GM12878 (cell line): ENCODE measurements around the gene GATA2. TPM values are rescaled to one million over a fixed set of nuclear protein-coding genes. Genes with fewer than 3 reads are reported as not detected.

Experiments used
- ATAC-seq: fragments of 200-7000 bp; cut with Tn5 transposase; 3 replicates; pipeline ENCODE4 v1.9.1; 2020; ENCODE audit warnings: mild to moderate bottlenecking, moderate library complexity
- BruUV-seq: library from RNA; stranded (reverse); fragments of 400-500 nt; replicated peaks from 2 replicates; lab custom pipeline; 2021; lab: Mats Ljungman, UMichigan
- CTCF ChIA-PET: fragments of 300-600 bp; sonication (Branson Sonifier 250); formaldehyde crosslinking; extraction: SDS; loops from one replicate; lab custom pipeline; 2021; ENCODE audit warnings: inconsistent platforms; lab: Yijun Ruan, JAX
- POLR2A ChIA-PET: fragments of 350-600 bp; formaldehyde crosslinking; extraction: SDS; loops from one replicate; lab custom pipeline; 2021; ENCODE audit warnings: inconsistent platforms; lab: Charles Lee
- RAD21 ChIA-PET: fragments of 300-600 bp; sonication (Branson Sonifier 250); formaldehyde crosslinking; loops from one replicate; lab custom pipeline; 2023; ENCODE audit warnings: antibody characterized with exemption; ENCODE audit not compliant: unreplicated experiment; lab: Charles Lee
- SMC1A ChIA-PET: fragments of 300-600 bp; sonication (Branson Sonifier 250); formaldehyde crosslinking; loops from one replicate; lab custom pipeline; 2023; ENCODE audit not compliant: unreplicated experiment, uncharacterized antibody; lab: Charles Lee
- DNase-seq: peaks from one replicate; pipeline ENCODE4 v3.0.0-alpha.2; 2011; ENCODE audit warnings: low read depth, low spot score
- FAIRE-seq: peaks from 3 replicates; lab custom pipeline; 2011; peaks lifted over from hg19 to GRCh38; lab: Jason Lieb, UNC
- H2AFZ ChIP-seq: 2 replicates; pipeline ENCODE4 v1.6.0; 2011; ENCODE audit warnings: low read depth, low read length, control low read depth; ENCODE audit not compliant: control insufficient read depth
- H3K27ac ChIP-seq: 2 replicates; pipeline ENCODE4 v1.5.1; 2011; ENCODE audit warnings: control low read depth; ENCODE audit not compliant: control insufficient read depth, insufficient read depth
- H3K27me3 ChIP-seq, 2 experiments: replicated peaks in 1 of 2; 2 replicates each; pipeline versions ENCODE4 v1.6.0 to v1.6.1; 2011; ENCODE audit warnings: low read length in 1 of 2; ENCODE audit not compliant: control insufficient read depth in 2 of 2, insufficient read depth in 2 of 2
- H3K36me3 ChIP-seq, 2 experiments: 2 replicates each; pipeline ENCODE4 v1.5.1; 2011; ENCODE audit warnings: low read length in 1 of 2; ENCODE audit not compliant: control insufficient read depth in 2 of 2, insufficient read depth in 2 of 2
- H3K4me1 ChIP-seq: 2 replicates; pipeline ENCODE4 v1.6.1; 2011; ENCODE audit warnings: mild to moderate bottlenecking, low read length, moderate library complexity, mixed read lengths; ENCODE audit not compliant: control insufficient read depth, insufficient read depth
- H3K4me2 ChIP-seq: 2 replicates; pipeline ENCODE4 v1.6.0; 2011; ENCODE audit warnings: control low read depth; ENCODE audit not compliant: control insufficient read depth, insufficient read depth
- H3K4me3 ChIP-seq: fragments of 200-600 bp; sonication (generic); 2 replicates; pipeline ENCODE4 v1.5.1; 2016
- H3K79me2 ChIP-seq: 2 replicates; pipeline ENCODE4 v1.6.0; 2011; ENCODE audit warnings: low read length; ENCODE audit not compliant: control insufficient read depth, insufficient read depth
- H3K9ac ChIP-seq: 2 replicates; pipeline ENCODE4 v1.8.0; 2011; ENCODE audit warnings: low read length, control low read depth, mixed read lengths; ENCODE audit not compliant: control insufficient read depth, insufficient read depth
- H3K9me3 ChIP-seq: replicated peaks from 3 replicates; pipeline ENCODE4 v1.5.1; 2011; ENCODE audit warnings: mild to moderate bottlenecking, low read length; ENCODE audit not compliant: control insufficient read depth, insufficient read depth
- H4K20me1 ChIP-seq: 2 replicates; pipeline ENCODE4 v1.6.0; 2011; ENCODE audit not compliant: control insufficient read depth, insufficient read depth
- BRCA1 ChIP-seq: IDR thresholded peaks from 2 replicates; pipeline ENCODE4 v1.6.1; 2011; ENCODE audit warnings: low read depth, low read length, improper control_type of control experiment
- EED ChIP-seq: sonication (generic); IDR thresholded peaks from 2 replicates; pipeline ENCODE4 v1.6.1; 2016; ENCODE audit warnings: antibody characterized with exemption, low read depth
- IKZF2 ChIP-seq, 2 experiments: fragments of 450-650 bp; IDR thresholded peaks; 2 replicates each; pipeline ENCODE4 v1.6.1; 2017; ENCODE audit warnings: mild to moderate bottlenecking in 2 of 2, moderate library complexity in 2 of 2
- NFYB ChIP-seq: IDR thresholded peaks from 2 replicates; pipeline ENCODE4 v1.6.1; 2011; ENCODE audit warnings: low read depth, mild to moderate bottlenecking, low read length, improper control_type of control experiment, moderate library complexity; ENCODE audit not compliant: insufficient read depth
- RBBP5 ChIP-seq: fragments of 200-600 bp; sonication (generic); conservative IDR thresholded peaks from 2 replicates; pipeline ENCODE4 v1.6.1; 2016
- SIN3A ChIP-seq: IDR thresholded peaks from 2 replicates; pipeline ENCODE4 v1.6.1; 2012; ENCODE audit warnings: low read depth, low read length, improper control_type of control experiment
- SMARCA5 ChIP-seq: fragments of 450-650 bp; IDR thresholded peaks from 2 replicates; pipeline ENCODE4 v1.6.1; 2017; ENCODE audit warnings: mild to moderate bottlenecking
- ZNF217 ChIP-seq: fragments of 450-650 bp; IDR thresholded peaks from 2 replicates; pipeline ENCODE4 v1.6.1; 2017; ENCODE audit warnings: antibody characterized with exemption, mild to moderate bottlenecking
- ZZZ3 ChIP-seq: IDR thresholded peaks from 2 replicates; pipeline ENCODE4 v1.6.1; 2011; ENCODE audit warnings: low read depth; ENCODE audit not compliant: control insufficient read depth, insufficient read length
- WGBS: methylation state at CpG from one replicate; pipeline ENCODE4 v1.1.6; 2016; ENCODE audit warnings: low lambda C conversion rate; ENCODE audit not compliant: insufficient replicate concordance, insufficient coverage; ENCODE audit errors: missing lambda C conversion rate; 5-methylcytosine and 5-hydroxymethylcytosine counted together
- in situ Hi-C: fragments of 300-500 bp; cut with MboI; formaldehyde crosslinking; loops from 9 replicates; pipeline ENCODE4 v1.14.3; 2018; ENCODE audit warnings: mixed read lengths
- intact Hi-C: fragments of 100-400 bp; cut with micrococcal nuclease; formaldehyde crosslinking; loops from one replicate; pipeline ENCODE4 v1.14.2; 2022; ENCODE audit not compliant: unreplicated experiment
- polyA plus RNA-seq, 11 experiments: library from polyadenylated mRNA; depleted of rRNA in 4 of 11; unstranded in 6 of 11; stranded (reverse) in 5 of 11; fragments of >200 nt; fragmentation: Nextera tagmentation in 4 of 11; fragmentation: Illumina TruSeq in 1 of 11; extraction: Ambion mirVana in 4 of 11; extraction: Trizol in 1 of 11; gene quantifications; 1 replicate in 1 of 11; 2 replicates in 10 of 11; pipeline versions ENCODE4 v1.2.1 to v1.2.3, GENCODE V29; 2011 to 2016; ENCODE audit warnings: inconsistent platforms in 2 of 11, missing spikeins in 2 of 11, low read depth in 1 of 11
- total RNA-seq, 4 experiments: library from RNA; depleted of rRNA in 3 of 4; stranded (reverse); fragments of >200 nt in 3 of 4; fragmentation: Illumina TruSeq in 1 of 4; extraction: Trizol in 1 of 4; gene quantifications; 2 replicates each; pipeline versions ENCODE4 v1.2.1 to v1.2.3, GENCODE V29; 2013 to 2021
- TF ChIP-seq, protein P1 (sequence below): IDR thresholded peaks from 2 replicates; pipeline ENCODE4 v1.6.1; 2012; ENCODE audit warnings: low read length, inconsistent platforms
- TF ChIP-seq, protein P2 (sequence below): fragments of 450-650 bp; IDR thresholded peaks from 2 replicates; pipeline ENCODE4 v1.6.1; 2016; ENCODE audit warnings: mild to moderate bottlenecking
- TF ChIP-seq, protein P3 (sequence below): IDR thresholded peaks from 2 replicates; pipeline ENCODE4 v1.6.1; 2011; ENCODE audit warnings: mild to moderate bottlenecking, low read depth, low read length, moderate library complexity; ENCODE audit not compliant: insufficient replicate concordance
- TF ChIP-seq, protein P4 (sequence below): fragments of 450-650 bp; IDR thresholded peaks from 2 replicates; pipeline ENCODE4 v1.6.1; 2017; ENCODE audit warnings: mild to moderate bottlenecking, low read depth, inconsistent platforms; ENCODE audit not compliant: poor library complexity, severe bottlenecking

Gene GATA2
- total and polyA plus RNA-seq, 10 of the 15 experiments (the other 5 are each of a cell fraction or from before 2014, with no cell fraction given), result 0.56 TPM; not detected in 9

DNA sequence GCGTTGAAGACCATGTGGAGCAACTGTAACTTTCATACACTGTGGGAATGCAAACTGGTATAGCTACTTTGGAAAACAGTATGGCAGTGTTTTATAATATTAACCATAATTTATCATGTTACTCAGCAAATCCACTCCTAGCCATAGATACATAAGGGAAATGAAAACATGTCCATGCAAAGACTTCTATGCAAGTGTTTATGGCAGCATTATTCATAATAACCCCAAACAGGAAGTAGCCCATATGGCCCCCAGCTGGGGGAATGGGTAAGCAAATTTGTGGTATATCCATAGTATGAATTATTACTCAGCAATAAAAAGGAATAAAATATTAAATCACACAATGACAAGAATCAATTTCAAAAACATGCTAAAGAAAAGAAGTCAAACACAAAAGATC, 23.0 kb upstream of the GATA2 start:
- Histone ChIP-seq H2AFZ (no peak overlapping the region), H3K9me3 (no peaks in the 10 kb centered on the region), H3K79me2 (no peaks in the 10 kb centered on the region), H3K4me2 (no peak overlapping the region), H3K36me3 (no peaks in the 10 kb centered on the region), H4K20me1 (no peaks in the 10 kb centered on the region), H3K27ac (no peak overlapping the region), H3K9ac (no peak overlapping the region), H3K27me3 (no peaks in the 10 kb centered on the region), H3K4me1 (no peaks in the 10 kb centered on the region), H3K4me3 (no peak overlapping the region)
- TF ChIP-seq NFYB, result no peak
- TF ChIP-seq, protein P1, sequence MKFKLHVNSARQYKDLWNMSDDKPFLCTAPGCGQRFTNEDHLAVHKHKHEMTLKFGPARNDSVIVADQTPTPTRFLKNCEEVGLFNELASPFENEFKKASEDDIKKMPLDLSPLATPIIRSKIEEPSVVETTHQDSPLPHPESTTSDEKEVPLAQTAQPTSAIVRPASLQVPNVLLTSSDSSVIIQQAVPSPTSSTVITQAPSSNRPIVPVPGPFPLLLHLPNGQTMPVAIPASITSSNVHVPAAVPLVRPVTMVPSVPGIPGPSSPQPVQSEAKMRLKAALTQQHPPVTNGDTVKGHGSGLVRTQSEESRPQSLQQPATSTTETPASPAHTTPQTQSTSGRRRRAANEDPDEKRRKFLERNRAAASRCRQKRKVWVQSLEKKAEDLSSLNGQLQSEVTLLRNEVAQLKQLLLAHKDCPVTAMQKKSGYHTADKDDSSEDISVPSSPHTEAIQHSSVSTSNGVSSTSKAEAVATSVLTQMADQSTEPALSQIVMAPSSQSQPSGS, result no peak
- TF ChIP-seq BRCA1, result no peak
- TF ChIP-seq, protein P2, sequence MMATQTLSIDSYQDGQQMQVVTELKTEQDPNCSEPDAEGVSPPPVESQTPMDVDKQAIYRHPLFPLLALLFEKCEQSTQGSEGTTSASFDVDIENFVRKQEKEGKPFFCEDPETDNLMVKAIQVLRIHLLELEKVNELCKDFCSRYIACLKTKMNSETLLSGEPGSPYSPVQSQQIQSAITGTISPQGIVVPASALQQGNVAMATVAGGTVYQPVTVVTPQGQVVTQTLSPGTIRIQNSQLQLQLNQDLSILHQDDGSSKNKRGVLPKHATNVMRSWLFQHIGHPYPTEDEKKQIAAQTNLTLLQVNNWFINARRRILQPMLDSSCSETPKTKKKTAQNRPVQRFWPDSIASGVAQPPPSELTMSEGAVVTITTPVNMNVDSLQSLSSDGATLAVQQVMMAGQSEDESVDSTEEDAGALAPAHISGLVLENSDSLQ, result no peak
- no peak for TF ChIP-seq SMARCA5
- no peak for TF ChIP-seq ZNF217
- ChIA-PET POLR2A (no interaction called here), CTCF (no interaction called here), SMC1A (no interaction called here), RAD21 (no interaction called here)
- ATAC-seq (no peak), FAIRE-seq (no peak), DNase-seq (no peak)
- BruUV-seq, result no TSS peak
- intact Hi-C loops (no loop called here), in situ Hi-C loops (no loop called here)
- 44% methylated on average over 1 of the region's 1 CpG for WGBS

DNA sequence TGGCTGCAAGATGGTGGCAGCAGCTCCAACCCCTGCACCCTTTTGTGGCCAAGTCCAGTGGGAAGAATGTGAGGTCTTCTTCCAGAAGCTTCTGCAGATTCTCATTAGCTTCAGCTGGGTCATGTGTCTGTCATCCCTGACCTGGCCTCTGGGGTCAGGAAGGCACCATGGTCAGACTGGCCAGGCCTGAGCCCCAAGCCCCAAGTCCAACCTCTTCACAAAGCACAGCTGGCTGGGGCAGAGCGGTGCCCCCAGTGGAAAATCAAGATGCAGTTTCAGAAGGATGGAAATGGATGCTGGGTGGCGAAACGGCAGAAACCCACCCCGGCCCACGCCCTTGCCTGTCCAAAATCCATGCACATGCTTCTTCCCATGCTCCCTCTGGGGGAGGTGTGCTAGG, 15.9 kb upstream of the GATA2 start:
- Histone ChIP-seq H2AFZ (no peak overlapping the region), H3K27ac (no peak overlapping the region), H3K4me1 (no peaks in the 10 kb centered on the region), H3K79me2 (no peaks in the 10 kb centered on the region), H3K9ac (no peak overlapping the region), H3K36me3 (no peaks in the 10 kb centered on the region), H3K9me3 (peaks cover 1% of the 10 kb centered on the region; the same call in 1 of the 3 replicates), H3K4me3 (no peak overlapping the region), H3K4me2 (no peak overlapping the region), H4K20me1 (no peaks in the 10 kb centered on the region), H3K27me3 (no peaks in the 10 kb centered on the region; a peak in 1 of 4 replicates)
- CTCF ChIA-PET, result no interaction called here
- RAD21 ChIA-PET, result no interaction called here
- SMC1A ChIA-PET, result no interaction called here
- in situ Hi-C loops (no loop called here), intact Hi-C loops (no loop called here)
- no peak for ATAC-seq
- FAIRE-seq, result no peak
- no TSS peak for BruUV-seq
- POLR2A ChIA-PET, result no interaction called here
- WGBS, result 51% methylated on average over 5 of the region's 5 CpGs
- no peak for DNase-seq
- no peak for TF ChIP-seq RBBP5
- TF ChIP-seq, protein P3, sequence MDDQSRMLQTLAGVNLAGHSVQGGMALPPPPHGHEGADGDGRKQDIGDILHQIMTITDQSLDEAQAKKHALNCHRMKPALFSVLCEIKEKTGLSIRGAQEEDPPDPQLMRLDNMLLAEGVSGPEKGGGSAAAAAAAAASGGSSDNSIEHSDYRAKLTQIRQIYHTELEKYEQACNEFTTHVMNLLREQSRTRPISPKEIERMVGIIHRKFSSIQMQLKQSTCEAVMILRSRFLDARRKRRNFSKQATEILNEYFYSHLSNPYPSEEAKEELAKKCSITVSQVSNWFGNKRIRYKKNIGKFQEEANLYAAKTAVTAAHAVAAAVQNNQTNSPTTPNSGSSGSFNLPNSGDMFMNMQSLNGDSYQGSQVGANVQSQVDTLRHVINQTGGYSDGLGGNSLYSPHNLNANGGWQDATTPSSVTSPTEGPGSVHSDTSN, result no peak
- no peak for TF ChIP-seq EED
- TF ChIP-seq, protein P4, sequence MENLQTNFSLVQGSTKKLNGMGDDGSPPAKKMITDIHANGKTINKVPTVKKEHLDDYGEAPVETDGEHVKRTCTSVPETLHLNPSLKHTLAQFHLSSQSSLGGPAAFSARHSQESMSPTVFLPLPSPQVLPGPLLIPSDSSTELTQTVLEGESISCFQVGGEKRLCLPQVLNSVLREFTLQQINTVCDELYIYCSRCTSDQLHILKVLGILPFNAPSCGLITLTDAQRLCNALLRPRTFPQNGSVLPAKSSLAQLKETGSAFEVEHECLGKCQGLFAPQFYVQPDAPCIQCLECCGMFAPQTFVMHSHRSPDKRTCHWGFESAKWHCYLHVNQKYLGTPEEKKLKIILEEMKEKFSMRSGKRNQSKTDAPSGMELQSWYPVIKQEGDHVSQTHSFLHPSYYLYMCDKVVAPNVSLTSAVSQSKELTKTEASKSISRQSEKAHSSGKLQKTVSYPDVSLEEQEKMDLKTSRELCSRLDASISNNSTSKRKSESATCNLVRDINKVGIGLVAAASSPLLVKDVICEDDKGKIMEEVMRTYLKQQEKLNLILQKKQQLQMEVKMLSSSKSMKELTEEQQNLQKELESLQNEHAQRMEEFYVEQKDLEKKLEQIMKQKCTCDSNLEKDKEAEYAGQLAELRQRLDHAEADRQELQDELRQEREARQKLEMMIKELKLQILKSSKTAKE, result no peak
- no peak for TF ChIP-seq SIN3A
- TF ChIP-seq ZZZ3, result no peak
- TF ChIP-seq IKZF2 (IDR thresholded peaks at IDR 0.05), result no peak
